Measurements from ENCODE around the gene ARHGEF40. TPM values are rescaled to one million over a fixed set of nuclear protein-coding genes. Genes with fewer than 3 reads are reported as not detected.

Gene ARHGEF40
- total RNA-seq, 1 donor from 2014 or later = 26.3 TPM

GRCh38 chr14:21056520-21057163, 13.5 kb upstream of the ARHGEF40 start:
- DNase-seq (ENCODE audit: low spot score) = no peak
- intact Hi-C loops (cut with DNase I) = no loop called here

GRCh38 chr14:21057803-21058675, 12.1 kb upstream of the ARHGEF40 start, which contains the start of gene RNASE8:
Gene RNASE8, plus strand, starts transcription at chr14:21057822. Its CDS starts 71 bp downstream, at chr14:21057893.
- no peak for DNase-seq (ENCODE audit: low spot score)
- intact Hi-C loops (cut with DNase I) = no loop called here

GRCh38 chr14:21058903-21059302, 11.2 kb upstream of the ARHGEF40 start:
- intact Hi-C loops (cut with DNase I) = no loop called here
- DNase-seq (ENCODE audit: low spot score) = no peak

GRCh38 chr14:21059842-21060613, 10.1 kb upstream of the ARHGEF40 start:
- DNase-seq (ENCODE audit: low spot score) = no peak
- intact Hi-C loops (cut with DNase I) = no loop called here

GRCh38 chr14:21060614-21061346, 9.3 kb upstream of the ARHGEF40 start:
- intact Hi-C loops (cut with DNase I) = no loop called here
- no peak for DNase-seq (ENCODE audit: low spot score)

DNA sequence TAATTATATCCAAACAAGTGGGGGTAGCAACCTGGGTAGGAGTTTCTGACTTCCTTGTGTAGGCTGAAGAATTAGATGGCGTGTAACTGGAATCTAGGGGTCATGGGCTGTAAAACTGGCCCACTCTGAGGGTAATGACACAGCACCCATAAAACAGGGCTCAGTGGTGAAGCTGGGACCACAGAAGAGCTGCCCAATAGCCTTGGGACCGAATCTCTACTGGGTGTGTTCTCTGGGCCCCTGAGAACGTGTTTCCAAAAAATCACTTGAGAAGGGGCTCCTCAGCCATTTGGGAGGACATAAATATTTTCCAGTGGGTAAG, 8.8 kb upstream of the ARHGEF40 start:
- intact Hi-C loops (cut with DNase I) = no loop called here
- DNase-seq (ENCODE audit: low spot score) = no peak

- DNase-seq (ENCODE audit: low spot score) = no peak
- intact Hi-C loops (cut with DNase I) = no loop called here
Observed at GRCh38 chr14:21063479-21063878, 6.6 kb upstream of the ARHGEF40 start.

DNA sequence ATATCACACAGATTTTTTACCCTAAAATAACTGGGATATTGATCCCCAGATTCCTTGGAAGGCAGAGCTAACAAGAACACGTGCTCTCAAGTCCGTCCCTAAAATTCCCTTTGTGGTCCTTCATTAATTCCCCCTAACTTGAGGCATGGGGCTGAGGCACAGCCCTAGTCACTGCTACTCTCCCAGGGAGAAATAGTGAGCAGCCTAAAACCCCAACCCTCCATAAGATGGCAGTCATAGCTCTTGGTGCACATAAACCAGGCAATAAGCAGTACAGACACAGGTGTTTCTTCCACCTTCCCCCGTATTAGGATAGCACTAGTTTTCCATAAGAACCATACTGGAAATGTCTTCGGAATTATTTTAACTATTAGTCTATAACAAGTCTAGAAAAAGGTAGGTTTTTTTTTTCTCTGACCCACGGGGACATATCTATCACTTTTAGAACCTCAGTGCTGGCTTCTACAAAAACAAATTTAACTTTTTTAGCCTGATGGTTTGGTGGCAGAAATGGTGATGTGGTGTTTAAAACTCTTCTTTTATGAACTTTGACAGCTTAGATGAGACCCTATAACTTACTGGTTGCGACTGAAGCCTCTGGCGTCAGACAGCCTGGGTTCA, 3.1 kb upstream of the ARHGEF40 start:
- intact Hi-C loops (cut with DNase I) = no loop called here
- no peak for DNase-seq (ENCODE audit: low spot score)

- intact Hi-C loops (cut with DNase I) = loop anchor here (1.0 kb wide), 1 partner anchor 36 kb away; no protein-coding TSS in a partner anchor
- no peak for DNase-seq (ENCODE audit: low spot score)
Observed at GRCh38 chr14:21068521-21069387, 1.4 kb upstream of the ARHGEF40 start.

DNA sequence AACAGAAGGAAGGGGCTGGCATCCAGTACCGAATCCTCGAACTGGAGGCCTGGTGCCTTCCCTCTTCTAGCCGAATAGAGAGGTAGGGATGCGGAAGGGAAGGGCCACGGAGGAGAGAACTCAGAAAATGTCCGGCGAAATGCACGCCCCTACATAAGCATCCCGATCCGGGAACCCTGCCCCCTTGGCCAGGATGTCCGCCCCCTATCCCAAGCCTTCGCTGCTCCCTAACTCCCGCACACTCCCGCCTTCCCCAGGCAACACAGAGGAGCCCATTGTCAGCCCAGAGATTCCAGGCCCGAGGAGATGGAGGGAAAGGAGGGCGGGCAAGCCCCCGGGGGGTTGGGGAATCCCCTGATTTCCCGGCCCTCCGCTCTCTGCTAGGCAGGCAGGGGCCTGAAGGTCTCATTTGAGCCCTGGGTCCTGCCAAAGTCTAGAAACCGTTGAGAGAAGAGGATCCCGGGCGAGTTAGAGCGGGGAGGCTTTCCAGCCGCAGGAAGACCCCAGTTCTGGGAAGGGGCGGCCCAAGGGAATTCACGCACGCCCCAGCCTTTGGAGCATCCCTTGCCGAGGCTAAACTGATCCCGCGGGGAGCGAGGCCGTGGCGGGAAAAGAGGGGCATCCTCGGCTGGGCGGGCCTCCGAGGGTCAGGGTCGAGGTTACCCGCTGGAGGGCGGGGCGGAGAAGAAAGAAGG, 569 bp upstream of the ARHGEF40 start:
- intact Hi-C loops (cut with DNase I) = loop anchor here (1.0 to 2.0 kb wide), 3 partner anchors 23 to 45 kb away; partner anchors contain the start of gene NDRG2
- DNase-seq (ENCODE audit: low spot score) = no peak

- DNase-seq (ENCODE audit: low spot score) = no peak
- intact Hi-C loops (cut with DNase I) = loop anchor here (2.0 kb wide), 2 partner anchors 22 to 46 kb away; partner anchors contain the start of gene NDRG2
Observed at GRCh38 chr14:21070610-21071224, 613 bp downstream of the ARHGEF40 start.

- peak; percentile 94 for DNase-seq (ENCODE audit: low spot score)
- intact Hi-C loops (cut with DNase I) = loop anchor here (2.0 kb wide), 2 partner anchors 21 to 47 kb away; partner anchors contain the start of gene NDRG2
Observed at GRCh38 chr14:21071225-21072030, 1.3 kb downstream of the ARHGEF40 start.

DNA sequence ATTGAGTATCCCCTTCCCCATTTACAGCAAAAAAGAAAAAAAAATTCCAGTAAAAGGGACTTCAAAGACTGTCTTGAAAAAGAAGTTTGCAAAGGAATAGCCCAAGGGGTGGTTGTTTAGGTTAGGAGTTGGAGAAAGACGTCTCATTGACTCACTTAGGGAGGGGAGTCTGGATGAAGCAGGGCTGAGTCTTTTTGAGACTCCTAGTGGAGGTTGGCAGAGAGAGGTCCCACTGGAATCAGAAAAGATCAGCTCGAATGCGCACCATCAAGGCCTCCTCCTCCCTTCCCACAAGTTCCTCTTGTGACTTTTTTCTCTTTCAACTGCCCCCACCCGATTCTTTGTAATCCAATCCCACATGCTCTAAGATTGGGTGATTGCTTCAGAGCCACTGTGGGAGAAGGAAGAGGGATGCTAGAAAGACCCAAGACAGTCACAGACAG, 1.9 kb downstream of the ARHGEF40 start:
- peak; percentile 73 for DNase-seq (ENCODE audit: low spot score)
- intact Hi-C loops (cut with DNase I) = no loop called here

DNA sequence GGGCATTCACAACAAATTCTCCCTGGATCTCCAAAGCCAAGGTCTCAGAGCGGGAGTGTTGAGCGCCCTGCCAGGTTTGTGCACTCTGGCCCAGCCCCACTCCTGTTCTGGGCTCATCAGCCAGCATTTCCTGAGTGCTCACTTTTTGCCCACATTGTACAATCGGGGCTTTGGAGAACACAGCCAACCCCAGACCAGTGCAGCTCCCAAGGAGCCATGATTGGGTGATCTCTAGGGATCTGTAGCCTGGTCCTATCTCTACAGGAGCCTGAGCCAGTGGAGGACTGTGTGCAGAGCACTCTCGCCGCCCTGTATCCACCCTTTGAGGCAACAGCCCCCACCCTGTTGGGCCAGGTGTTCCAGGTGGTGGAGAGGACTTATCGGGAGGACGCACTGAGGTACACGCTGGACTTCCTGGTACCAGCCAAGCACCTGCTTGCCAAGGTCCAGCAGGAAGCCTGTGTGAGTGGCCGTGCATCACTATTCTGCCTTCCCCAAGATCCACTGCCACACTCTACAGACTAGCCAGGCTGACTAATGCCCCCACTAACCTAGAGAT, 2.8 kb downstream of the ARHGEF40 start:
- DNase-seq (ENCODE audit: low spot score) = peak; percentile 65
- intact Hi-C loops (cut with DNase I) = no loop called here

DNA sequence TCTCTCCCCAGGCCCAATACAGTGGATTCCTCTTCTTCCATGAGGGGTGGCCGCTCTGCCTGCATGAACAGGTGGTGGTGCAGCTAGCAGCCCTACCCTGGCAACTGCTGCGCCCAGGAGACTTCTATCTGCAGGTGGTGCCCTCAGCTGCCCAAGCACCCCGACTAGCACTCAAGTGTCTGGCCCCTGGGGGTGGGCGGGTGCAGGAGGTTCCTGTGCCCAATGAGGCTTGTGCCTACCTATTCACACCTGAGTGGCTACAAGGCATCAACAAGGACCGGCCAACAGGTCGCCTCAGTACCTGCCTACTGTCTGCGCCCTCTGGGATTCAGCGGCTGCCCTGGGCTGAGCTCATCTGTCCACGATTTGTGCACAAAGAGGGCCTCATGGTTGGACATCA, 3.8 kb downstream of the ARHGEF40 start:
- intact Hi-C loops (cut with DNase I) = no loop called here
- peak; percentile 72 for DNase-seq (ENCODE audit: low spot score)

All from cardiac septum (tissue), 1 donor.